IMR-90 (cell line): ENCODE measurements around the gene GPT2.

Source experiments
- CEBPB ChIP-seq: IDR thresholded peaks from 2 replicates; pipeline ENCODE4 v1.6.1; 2012; ENCODE audit warnings: low read depth, low read length, improper control_type of control experiment
- CHD1 ChIP-seq: IDR thresholded peaks from 2 replicates; pipeline ENCODE4 v1.6.1; 2012; ENCODE audit warnings: low read depth, low read length, improper control_type of control experiment
- CTCF ChIP-seq: conservative IDR thresholded peaks from 2 replicates; pipeline ENCODE4 v1.5.1; 2012; ENCODE audit warnings: mild to moderate bottlenecking, low read depth, low read length, improper control_type of control experiment
- FOS ChIP-seq: fragments of 150-350 bp; IDR thresholded peaks from 2 replicates; pipeline ENCODE4 v1.6.1; 2016; ENCODE audit warnings: low read depth, low read length
- MAFK ChIP-seq: IDR thresholded peaks from 2 replicates; pipeline ENCODE4 v1.6.1; 2012; ENCODE audit warnings: low read depth, low read length, improper control_type of control experiment
- MAZ ChIP-seq: IDR thresholded peaks from 2 replicates; pipeline ENCODE4 v1.6.1; 2012; ENCODE audit warnings: low read depth, mild to moderate bottlenecking, low read length, improper control_type of control experiment, moderate library complexity, borderline replicate concordance
- POLR2A ChIP-seq: IDR thresholded peaks from 2 replicates; pipeline ENCODE4 v1.6.1; 2012; ENCODE audit warnings: mild to moderate bottlenecking, low read depth, low read length
- RAD21 ChIP-seq: IDR thresholded peaks from 2 replicates; pipeline ENCODE4 v1.6.1; 2012; ENCODE audit warnings: low read length, improper control_type of control experiment
- RCOR1 ChIP-seq: IDR thresholded peaks from 2 replicates; pipeline ENCODE4 v1.6.1; 2012; ENCODE audit warnings: mild to moderate bottlenecking, low read length, improper control_type of control experiment; ENCODE audit not compliant: insufficient replicate concordance
- SMC3 ChIP-seq: fragments of 150-350 bp; IDR thresholded peaks from 2 replicates; pipeline ENCODE4 v1.6.1; 2016; ENCODE audit warnings: low read depth, mild to moderate bottlenecking, antibody characterized with exemption, low read length, moderate library complexity
- USF2 ChIP-seq: fragments of 150-350 bp; IDR thresholded peaks from 2 replicates; pipeline ENCODE4 v1.6.1; 2017; ENCODE audit warnings: mild to moderate bottlenecking, antibody characterized with exemption, low read length, low read depth

GRCh38 chr16:46845952-46846351 is 38.2 kb upstream of the GPT2 start:
- TF ChIP-seq FOS: no peak
- TF ChIP-seq CTCF: no peak
- no peak for TF ChIP-seq CHD1
- TF ChIP-seq RCOR1: no peak
- no peak for TF ChIP-seq MAFK
- TF ChIP-seq SMC3: no peak
- TF ChIP-seq POLR2A: no peak
- no peak for TF ChIP-seq RAD21
- TF ChIP-seq CEBPB: no peak
- no peak for TF ChIP-seq USF2
- TF ChIP-seq MAZ: no peak
